C4-2B (cell line): ENCODE results near the gene CASP8AP2.

Experiments used
- ZFX ChIP-seq: fragments of 450-650 bp; IDR thresholded peaks from 2 replicates; pipeline ENCODE4 v1.6.1; 2017
- TF ChIP-seq, protein P1 (sequence below): fragments of 450-650 bp; conservative IDR thresholded peaks from 2 replicates; pipeline ENCODE4 v1.5.1; 2017; ENCODE audit warnings: mild to moderate bottlenecking

DNA sequence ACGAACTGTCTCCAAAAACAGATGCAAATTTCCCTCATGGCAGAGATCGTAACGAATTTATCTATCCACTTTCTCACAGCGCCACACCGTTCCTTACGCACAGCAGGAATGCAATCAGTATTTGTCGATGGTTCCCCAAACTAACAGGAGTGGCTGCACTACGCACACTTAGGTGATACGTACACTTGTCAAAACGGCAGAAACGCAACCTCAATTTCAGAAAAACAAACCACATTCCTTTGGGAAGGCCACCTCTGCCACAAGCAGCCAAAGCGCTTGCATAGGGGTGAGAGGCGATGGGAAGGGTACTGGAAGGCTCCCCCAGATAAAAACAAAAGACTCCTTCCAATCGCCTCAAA, 10.7 kb upstream of the CASP8AP2 start:
- TF ChIP-seq, protein P1, sequence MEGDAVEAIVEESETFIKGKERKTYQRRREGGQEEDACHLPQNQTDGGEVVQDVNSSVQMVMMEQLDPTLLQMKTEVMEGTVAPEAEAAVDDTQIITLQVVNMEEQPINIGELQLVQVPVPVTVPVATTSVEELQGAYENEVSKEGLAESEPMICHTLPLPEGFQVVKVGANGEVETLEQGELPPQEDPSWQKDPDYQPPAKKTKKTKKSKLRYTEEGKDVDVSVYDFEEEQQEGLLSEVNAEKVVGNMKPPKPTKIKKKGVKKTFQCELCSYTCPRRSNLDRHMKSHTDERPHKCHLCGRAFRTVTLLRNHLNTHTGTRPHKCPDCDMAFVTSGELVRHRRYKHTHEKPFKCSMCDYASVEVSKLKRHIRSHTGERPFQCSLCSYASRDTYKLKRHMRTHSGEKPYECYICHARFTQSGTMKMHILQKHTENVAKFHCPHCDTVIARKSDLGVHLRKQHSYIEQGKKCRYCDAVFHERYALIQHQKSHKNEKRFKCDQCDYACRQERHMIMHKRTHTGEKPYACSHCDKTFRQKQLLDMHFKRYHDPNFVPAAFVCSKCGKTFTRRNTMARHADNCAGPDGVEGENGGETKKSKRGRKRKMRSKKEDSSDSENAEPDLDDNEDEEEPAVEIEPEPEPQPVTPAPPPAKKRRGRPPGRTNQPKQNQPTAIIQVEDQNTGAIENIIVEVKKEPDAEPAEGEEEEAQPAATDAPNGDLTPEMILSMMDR, result no peak
- no peak for TF ChIP-seq ZFX
